ENCODE results near the gene ALKBH1.

The ALKBH1 gene

GRCh38 chr14:77623201-77623600 lies 84.6 kb downstream of the ALKBH1 start:
- no peak for TF ChIP-seq USF1 (IDR thresholded peaks at IDR 0.05)
- TF ChIP-seq RAD21 (IDR thresholded peaks at IDR 0.05; ENCODE audit: low read depth): no peak
- no peak for TF ChIP-seq TEAD4 (IDR thresholded peaks at IDR 0.05)
- TF ChIP-seq NFIC (IDR thresholded peaks at IDR 0.05): no peak
- TF ChIP-seq REST (IDR thresholded peaks at IDR 0.05; ENCODE audit: low read depth): no peak
- no peak for TF ChIP-seq CEBPB (IDR thresholded peaks at IDR 0.05)
- TF ChIP-seq YY1 (IDR thresholded peaks at IDR 0.05; ENCODE audit: low read depth): no peak
- TF ChIP-seq EP300 (IDR thresholded peaks at IDR 0.05; ENCODE audit: borderline replicate concordance): no peak
- no peak for TF ChIP-seq ZBTB7A (IDR thresholded peaks at IDR 0.05; ENCODE audit: low read depth)
- no peak for TF ChIP-seq TAF1 (IDR thresholded peaks at IDR 0.05; ENCODE audit: low read depth)
- no peak for TF ChIP-seq FOXM1 (IDR thresholded peaks at IDR 0.05; ENCODE audit: borderline replicate concordance, low read depth)
- TF ChIP-seq CREB1 (IDR thresholded peaks at IDR 0.05; ENCODE audit: low read depth): no peak
